Activated CD8-positive, alpha-beta T cell treated with anti-CD3 and anti-CD28 coated beads, Interleukin-2, amount 10 ng/mL, durations not matched to agents 7 days and 5 days (primary cell): Measurements from ENCODE around the gene CSNK1D. TPM values are rescaled to one million over a fixed set of nuclear protein-coding genes. Genes with fewer than 3 reads are reported as not detected.

Experiments used
- ATAC-seq: fragments of 150-1000 bp; cut with Tn5 transposase; one replicate; pipeline ENCODE4 v1.10.0; 2021; ENCODE audit warnings: moderate library complexity
- CTCF ChIA-PET: fragments of 350-600 bp; sonication (Branson Sonifier 250); formaldehyde crosslinking; loops from one replicate; lab custom pipeline; 2021; ENCODE audit warnings: antibody characterized with exemption; lab: Charles Lee
- POLR2A ChIA-PET: fragments of 350-600 bp; sonication (Branson Sonifier 250); formaldehyde crosslinking; loops from one replicate; lab custom pipeline; 2021; ENCODE audit warnings: antibody characterized with exemption; lab: Charles Lee
- DNase-seq: peaks from one replicate; pipeline ENCODE4 v3.0.0-alpha.2; 2020
- H3K27ac Mint-ChIP-seq: one replicate; pipeline ENCODE4 v1.8.0; 2021; ENCODE audit warnings: mild to moderate bottlenecking, mixed read lengths
- H3K27me3 Mint-ChIP-seq: one replicate; pipeline ENCODE4 v1.8.0; 2021; ENCODE audit warnings: low read depth, mixed read lengths
- H3K36me3 Mint-ChIP-seq: one replicate; pipeline ENCODE4 v1.8.0; 2021; ENCODE audit warnings: low read depth, mixed read lengths
- H3K4me1 Mint-ChIP-seq: one replicate; pipeline ENCODE4 v1.8.0; 2021; ENCODE audit warnings: low read depth, mixed read lengths
- H3K4me3 Mint-ChIP-seq: one replicate; pipeline ENCODE4 v1.8.0; 2021; ENCODE audit warnings: mild to moderate bottlenecking, mixed read lengths
- H3K9me3 Mint-ChIP-seq: one replicate; pipeline ENCODE4 v1.8.0; 2022; ENCODE audit warnings: mixed read lengths; ENCODE audit not compliant: insufficient read depth
- total RNA-seq, 2 experiments: library from RNA; stranded (reverse); gene quantifications; one replicate each; pipeline ENCODE4 v1.2.3, GENCODE V29; 2021

Gene CSNK1D
- total RNA-seq, 2 experiments from 2014 or later, result 99.5 to 111 TPM

GRCh38 chr17:82300707-82301270, 27.3 kb upstream of the CSNK1D start:
- H3K27ac Mint-ChIP-seq, result peak overlapping the region; percentile 100
- CTCF ChIA-PET, result interaction anchor here (0.8 to 10.2 kb wide), 18 partner anchors 9 to 270 kb away, joined by 3 to 132 read pairs (median 5); partner anchors contain the start of genes CD7, DCXR and SECTM1
- DNase-seq, result peak; percentile 77
- H3K36me3 Mint-ChIP-seq, result no peaks in the 10 kb centered on the region
- no peaks in the 10 kb centered on the region for H3K9me3 Mint-ChIP-seq
- POLR2A ChIA-PET, result interaction anchor here (2.0 to 4.8 kb wide), 2 partner anchors 16 to 21 kb away, joined by 7 to 50 read pairs; partner anchors contain the start of gene CD7
- ATAC-seq, result no peak
- H3K4me1 Mint-ChIP-seq, result peaks cover 94% of the 10 kb centered on the region
- no peaks in the 10 kb centered on the region for H3K27me3 Mint-ChIP-seq
- peak overlapping the region; percentile 22 for H3K4me3 Mint-ChIP-seq

- Mint-ChIP-seq H3K36me3 (no peaks in the 10 kb centered on the region), H3K4me1 (peaks cover 93% of the 10 kb centered on the region)
- CTCF ChIA-PET, result interaction anchor here (0.8 to 10.2 kb wide), 14 partner anchors 8 to 270 kb away, joined by 3 to 132 read pairs (median 6); partner anchors contain the start of genes CD7 and SECTM1
Measured at GRCh38 chr17:82300228-82300627, 26.7 kb upstream of the CSNK1D start.

GRCh38 chr17:82299452-82299851, 26.0 kb upstream of the CSNK1D start:
- ATAC-seq (no peak), DNase-seq (no peak)
- H3K9me3 Mint-ChIP-seq, result no peaks in the 10 kb centered on the region
- peak overlapping the region; percentile 88 for H3K4me3 Mint-ChIP-seq
- H3K27me3 Mint-ChIP-seq, result no peaks in the 10 kb centered on the region
- POLR2A ChIA-PET, result interaction anchor here (1.4 to 3.7 kb wide), 4 partner anchors 17 to 26 kb away, joined by 3 to 35 read pairs (median 16); partner anchors contain the start of genes CD7 and CSNK1D
- H3K4me1 Mint-ChIP-seq, result peaks cover 90% of the 10 kb centered on the region
- H3K27ac Mint-ChIP-seq, result peak overlapping the region; percentile 100
- no peaks in the 10 kb centered on the region for H3K36me3 Mint-ChIP-seq
- CTCF ChIA-PET, result interaction anchor here (0.8 to 10.2 kb wide), 10 partner anchors 7 to 64 kb away, joined by 3 to 132 read pairs (median 10); partner anchors contain the start of gene CD7

More at GRCh38 chr17:82300228-82300627, 26.7 kb upstream of the CSNK1D start:
- Mint-ChIP-seq H3K4me3 (peak overlapping the region; percentile 88), H3K27me3 (no peaks in the 10 kb centered on the region), H3K9me3 (no peaks in the 10 kb centered on the region), H3K27ac (peak overlapping the region; percentile 100)
- no peak for ATAC-seq
- POLR2A ChIA-PET, result interaction anchor here (0.7 to 4.8 kb wide), 4 partner anchors 17 to 253 kb away, joined by 3 to 50 read pairs (median 5); partner anchors contain the start of gene CD7
- no peak for DNase-seq

DNA sequence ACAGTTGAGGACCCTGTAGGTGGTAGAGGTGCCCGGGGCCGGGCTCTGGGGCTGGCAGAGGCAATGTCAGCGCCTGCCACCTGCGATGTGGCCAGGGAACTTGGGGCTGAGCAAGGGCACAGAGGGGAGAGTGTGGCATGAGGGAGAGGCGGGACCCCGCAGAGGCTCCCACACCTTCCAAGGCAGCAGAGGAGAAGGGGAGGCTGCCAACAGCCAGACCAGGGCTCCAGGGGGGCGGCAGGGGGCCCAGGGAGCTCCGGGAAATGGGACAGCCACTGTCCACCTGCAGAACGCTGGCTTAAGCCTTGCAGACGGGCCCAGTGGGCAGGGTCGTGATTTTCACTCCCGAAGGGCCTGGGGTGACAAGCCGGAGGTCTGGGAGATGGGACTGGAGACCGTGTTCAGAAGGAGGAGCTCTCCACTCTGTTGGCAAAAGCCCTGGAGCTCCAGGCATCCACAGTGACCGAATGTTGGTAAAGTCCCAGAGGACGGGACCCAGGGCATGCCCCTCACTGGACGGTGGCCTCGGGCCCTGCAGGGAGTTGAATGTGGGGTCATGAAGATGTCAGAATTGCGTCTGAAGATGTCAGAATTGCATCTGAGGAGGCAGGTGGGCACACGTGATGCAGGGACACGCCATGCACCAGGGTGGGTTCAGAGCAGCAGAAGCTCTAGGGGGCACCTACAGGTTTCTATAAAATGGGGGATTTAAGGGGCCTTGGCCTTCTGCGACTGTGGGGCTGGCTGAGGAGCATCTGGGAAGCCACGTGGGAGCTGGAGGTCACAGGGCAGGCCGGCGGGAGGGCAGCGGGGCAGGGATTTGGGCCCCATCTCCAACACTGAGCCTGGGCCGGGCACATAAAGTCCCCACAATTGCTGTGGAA, 25.3 kb upstream of the CSNK1D start:
- peaks cover 91% of the 10 kb centered on the region for H3K4me1 Mint-ChIP-seq
- H3K36me3 Mint-ChIP-seq, result peaks cover 3% of the 10 kb centered on the region
- peak overlapping the region; percentile 100 for H3K27ac Mint-ChIP-seq
- H3K4me3 Mint-ChIP-seq, result peak overlapping the region; percentile 88
- no peaks in the 10 kb centered on the region for H3K27me3 Mint-ChIP-seq
- no peak for DNase-seq
- no peaks in the 10 kb centered on the region for H3K9me3 Mint-ChIP-seq
- CTCF ChIA-PET, result interaction anchor here (0.8 to 10.2 kb wide), 11 partner anchors 18 to 268 kb away, joined by 3 to 132 read pairs (median 4); partner anchors contain the start of gene CD7
- ATAC-seq, result no peak
- POLR2A ChIA-PET, result interaction anchor here (0.5 to 3.7 kb wide), 20 partner anchors 7 to 429 kb away, joined by 3 to 35 read pairs (median 4); partner anchors contain the start of genes CD7, CSNK1D, OGFOD3 and SLC16A3

DNA sequence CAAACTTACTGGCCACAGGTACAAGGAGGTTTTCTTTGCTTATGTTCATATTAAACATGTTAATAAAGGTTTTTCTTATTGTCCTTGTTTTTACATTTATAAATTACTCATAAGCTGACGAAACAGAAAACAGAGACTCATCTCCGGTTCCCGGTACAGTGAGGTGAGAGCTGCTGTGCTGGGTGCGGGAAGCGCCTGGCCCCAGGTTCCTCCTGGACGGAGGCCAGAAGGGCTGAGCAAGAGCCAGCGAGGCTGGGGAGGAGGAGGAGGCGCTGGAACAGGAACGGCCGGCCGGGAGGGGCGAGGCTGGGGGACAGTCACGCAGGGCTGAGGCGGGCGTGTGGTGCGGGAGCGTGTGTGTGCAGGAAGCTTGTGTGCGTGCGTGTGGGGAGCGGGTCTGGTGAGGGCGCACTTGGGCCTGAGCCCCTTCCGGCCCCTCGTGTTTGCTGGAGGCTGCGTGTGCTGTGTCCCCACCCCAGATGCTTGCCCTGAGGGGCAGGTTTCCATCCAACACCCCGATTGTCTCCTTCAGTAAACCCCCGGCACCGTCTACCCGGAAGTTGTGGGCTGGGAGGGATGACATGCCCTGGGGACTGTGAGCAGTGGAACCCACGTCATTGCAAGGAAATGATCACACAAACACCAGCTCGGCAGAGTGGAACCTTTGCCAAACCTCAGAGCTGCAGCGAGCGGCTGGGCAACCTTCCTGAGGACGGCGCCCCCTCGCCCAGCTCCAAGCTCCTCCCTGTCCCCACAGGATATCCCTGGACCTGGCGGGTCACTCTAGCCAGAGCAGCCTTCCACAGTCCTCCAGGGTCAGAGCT, 24.4 kb upstream of the CSNK1D start:
- Mint-ChIP-seq H3K36me3 (peaks cover 5% of the 10 kb centered on the region), H3K4me1 (peaks cover 87% of the 10 kb centered on the region), H3K27me3 (no peaks in the 10 kb centered on the region), H3K9me3 (no peaks in the 10 kb centered on the region), H3K4me3 (peak overlapping the region; percentile 88), H3K27ac (peak overlapping the region; percentile 100)
- ChIA-PET POLR2A (interaction anchor here (0.5 to 3.7 kb wide), 26 partner anchors 8 to 428 kb away, joined by 3 to 35 read pairs (median 4); partner anchors contain the start of genes CD7, CSNK1D, OGFOD3 and SECTM1), CTCF (interaction anchor here (0.8 to 10.2 kb wide), 9 partner anchors 17 to 267 kb away, joined by 3 to 132 read pairs (median 6); partner anchors contain the start of gene CD7)
- peak; percentile 66 for ATAC-seq
- peak; percentile 96 for DNase-seq

GRCh38 chr17:82297280-82297713, 23.8 kb upstream of the CSNK1D start:
- ATAC-seq (peak; percentile 18), DNase-seq (peak; percentile 92)
- H3K4me1 Mint-ChIP-seq, result peaks cover 80% of the 10 kb centered on the region
- ChIA-PET POLR2A (interaction anchor here (0.6 to 3.7 kb wide), 22 partner anchors 9 to 271 kb away, joined by 3 to 35 read pairs (median 4); partner anchors contain the start of genes CD7, CSNK1D, OGFOD3 and SECTM1), CTCF (interaction anchor here (1.1 to 10.2 kb wide), 5 partner anchors 20 to 91 kb away, joined by 3 to 132 read pairs (median 11); partner anchors contain the start of gene CD7)
- peaks cover 5% of the 10 kb centered on the region for H3K36me3 Mint-ChIP-seq
- H3K4me3 Mint-ChIP-seq, result peak overlapping the region; percentile 88
- H3K27me3 Mint-ChIP-seq, result no peaks in the 10 kb centered on the region
- H3K9me3 Mint-ChIP-seq, result no peaks in the 10 kb centered on the region
- H3K27ac Mint-ChIP-seq, result peak overlapping the region; percentile 100

GRCh38 chr17:82296511-82297279, 23.2 kb upstream of the CSNK1D start:
- POLR2A ChIA-PET, result interaction anchor here (0.6 to 3.7 kb wide), 13 partner anchors 9 to 270 kb away, joined by 3 to 35 read pairs (median 3); partner anchors contain the start of genes CD7, CSNK1D and SECTM1
- ATAC-seq (no peak), DNase-seq (no peak)
- no peaks in the 10 kb centered on the region for H3K27me3 Mint-ChIP-seq
- H3K36me3 Mint-ChIP-seq, result peaks cover 5% of the 10 kb centered on the region
- H3K27ac Mint-ChIP-seq, result peak overlapping the region; percentile 100
- no peaks in the 10 kb centered on the region for H3K9me3 Mint-ChIP-seq
- H3K4me3 Mint-ChIP-seq, result peak overlapping the region; percentile 88
- peaks cover 77% of the 10 kb centered on the region for H3K4me1 Mint-ChIP-seq
- CTCF ChIA-PET, result interaction anchor here (1.1 to 10.2 kb wide), 5 partner anchors 20 to 266 kb away, joined by 3 to 132 read pairs (median 11); partner anchors contain the start of gene CD7

- no peak overlapping the region for H3K27ac Mint-ChIP-seq
- no peak overlapping the region for H3K4me3 Mint-ChIP-seq
- CTCF ChIA-PET, result interaction anchor here (1.5 kb wide), 1 partner anchor 265 kb away, joined by 5 read pairs; no protein-coding TSS in a partner anchor
- DNase-seq (no peak), ATAC-seq (no peak)
- peaks cover 7% of the 10 kb centered on the region for H3K36me3 Mint-ChIP-seq
- H3K9me3 Mint-ChIP-seq, result no peaks in the 10 kb centered on the region
- no peaks in the 10 kb centered on the region for H3K27me3 Mint-ChIP-seq
- H3K4me1 Mint-ChIP-seq, result peaks cover 70% of the 10 kb centered on the region
- POLR2A ChIA-PET, result no interaction called here
Measured at GRCh38 chr17:82295472-82295814, 21.9 kb upstream of the CSNK1D start.

GRCh38 chr17:82294064-82294773, 20.7 kb upstream of the CSNK1D start:
- CTCF ChIA-PET, result interaction anchor here (0.6 kb wide), 1 partner anchor 216 kb away, joined by 3 read pairs; no protein-coding TSS in a partner anchor
- ATAC-seq (no peak), DNase-seq (no peak)
- Mint-ChIP-seq H3K36me3 (peaks cover 7% of the 10 kb centered on the region), H3K4me3 (peak overlapping the region; percentile 76), H3K27me3 (no peaks in the 10 kb centered on the region), H3K27ac (peak overlapping the region; percentile 81), H3K9me3 (no peaks in the 10 kb centered on the region), H3K4me1 (peaks cover 57% of the 10 kb centered on the region)
- POLR2A ChIA-PET, result interaction anchor here (0.6 kb wide), 2 partner anchors 9 to 18 kb away, joined by 3 to 4 read pairs; no protein-coding TSS in a partner anchor
